Measurements from ENCODE around the gene RELL2. TPM values are rescaled to one million over a fixed set of nuclear protein-coding genes. Genes with fewer than 3 reads are reported as not detected.

Gene RELL2
- total RNA-seq, 1 experiment from 2014 or later: 9.8 TPM

GRCh38 chr5:141663506-141663905, 26.7 kb downstream of the RELL2 start:
- no peak overlapping the region for H3K27ac ChIP-seq (ENCODE audit: insufficient read length, low read depth, low read length)
- H3K79me1 ChIP-seq (ENCODE audit: insufficient read depth, low read depth, low read length, poor library complexity, severe bottlenecking): no peaks in the 10 kb centered on the region
- H3T11ph ChIP-seq (ENCODE audit: low read length): no peak overlapping the region
- H4K20me1 ChIP-seq (ENCODE audit: control insufficient read depth, insufficient read depth, insufficient read length): no peaks in the 10 kb centered on the region
- Mint-ChIP-seq H3K9me3 (no peaks in the 10 kb centered on the region), H3K4me1 (peaks cover 4 to 12% of the 10 kb centered on the region in 2 experiments), H3K36me3 (ENCODE audit: insufficient read depth in 1 of 3, low read depth in 3 of 3) (peaks cover 28 to 47% (median 31%) of the 10 kb centered on the region in 3 experiments), H3K27ac (no peak overlapping the region), H3K27me3 (ENCODE audit: low read depth) (no peaks in the 10 kb centered on the region), H3K4me3 (no peak overlapping the region)
- no peak overlapping the region for H3K56ac ChIP-seq (ENCODE audit: insufficient read length, low read depth, low read length)
- H3K27me3 ChIP-seq (ENCODE audit: insufficient read depth, low read length): no peaks in the 10 kb centered on the region
- no peak overlapping the region for H4K8ac ChIP-seq (replicated peaks; ENCODE audit: insufficient read length, low read depth, low read length)
- H3K23me2 ChIP-seq (ENCODE audit: insufficient read length, low read depth, low read length, poor library complexity, severe bottlenecking): no peaks in the 10 kb centered on the region
- no peak overlapping the region for H2BK12ac ChIP-seq (ENCODE audit: insufficient read length, low read depth, low read length)
- no peak overlapping the region for H2BK15ac ChIP-seq (ENCODE audit: low read depth, low read length)
- TF ChIP-seq CTCF (conservative IDR thresholded peaks at IDR 0.05): no peak
- no peak overlapping the region for H3K4me2 ChIP-seq (ENCODE audit: insufficient read depth, insufficient read length, low read length)
- DNase-seq: no peak
- no peak overlapping the region for H3K23ac ChIP-seq (ENCODE audit: insufficient read length, low read depth, low read length)
- no peak overlapping the region for H2BK120ac ChIP-seq (ENCODE audit: low read depth, low read length, poor library complexity, severe bottlenecking)
- H3K4ac ChIP-seq (ENCODE audit: low read depth, low read length): no peak overlapping the region
- no peaks in the 10 kb centered on the region for H3K79me2 ChIP-seq (ENCODE audit: insufficient read depth, low read length)
- H2AFZ ChIP-seq (ENCODE audit: low read length): no peak overlapping the region
- H2BK20ac ChIP-seq (ENCODE audit: low read depth, low read length, poor library complexity, severe bottlenecking): no peak overlapping the region
- no peak overlapping the region for H3K18ac ChIP-seq (ENCODE audit: insufficient read length, low read depth, low read length)
- H4K91ac ChIP-seq (ENCODE audit: insufficient read length, low read depth, low read length): no peak overlapping the region
- H2BK5ac ChIP-seq (ENCODE audit: insufficient read length, low read length): no peak overlapping the region
- no peak overlapping the region for H3K14ac ChIP-seq (ENCODE audit: insufficient read depth, low read length)
- H3K4me1 ChIP-seq (ENCODE audit: insufficient read depth, low read length): no peaks in the 10 kb centered on the region
- no peaks in the 10 kb centered on the region for H3K9me3 ChIP-seq (ENCODE audit: control insufficient read depth, low read depth, low read length)
- WGBS (ENCODE audit: extremely low coverage, insufficient read length, low lambda C conversion rate): no CpG with 5 or more reads among the region's 8 CpGs
- H3K9ac ChIP-seq (ENCODE audit: extremely low read depth, insufficient read length, low read length): no peak overlapping the region
- no peak overlapping the region for H2AK5ac ChIP-seq (ENCODE audit: insufficient read length, low read length)
- no peak overlapping the region for H4K5ac ChIP-seq (ENCODE audit: insufficient read length, low read depth, low read length)
